NCI-H82 treated with DMSO at 0.1 percent for 48 hours (cell line): ENCODE results near the gene CRADD.
"Not testable (repeated sequence)": the region's sequence is repeated elsewhere in the genome, so short reads cannot be mapped to it uniquely, and the experiment has no call there.

Experiments
- DNase-seq: peaks from one replicate; lab custom pipeline; 2025; ENCODE audit not compliant: unreplicated experiment; lab: John Stamatoyannopoulos, UW

CRADD gene

DNA sequence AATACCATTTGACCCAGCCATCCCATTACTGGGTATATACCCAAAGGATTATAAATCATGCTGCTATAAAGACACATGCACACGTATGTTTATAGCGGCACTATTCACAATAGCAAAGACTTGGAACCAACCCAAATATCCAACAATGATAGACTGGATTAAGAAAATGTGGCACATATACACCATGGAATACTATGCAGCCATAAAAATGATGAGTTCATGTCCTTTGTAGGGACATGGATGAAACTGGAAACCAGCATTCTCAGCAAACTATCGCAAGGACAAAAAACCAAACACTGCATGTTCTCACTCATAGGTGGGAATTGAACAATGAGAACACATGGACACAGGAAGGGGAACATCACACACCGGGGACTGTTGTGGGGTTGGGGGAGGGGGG, 104.8 kb downstream of the CRADD start:
- not testable (repeated sequence) for DNase-seq

GRCh38 chr12:93782853-93783252, 105.7 kb downstream of the CRADD start:
- no peak for DNase-seq

DNA sequence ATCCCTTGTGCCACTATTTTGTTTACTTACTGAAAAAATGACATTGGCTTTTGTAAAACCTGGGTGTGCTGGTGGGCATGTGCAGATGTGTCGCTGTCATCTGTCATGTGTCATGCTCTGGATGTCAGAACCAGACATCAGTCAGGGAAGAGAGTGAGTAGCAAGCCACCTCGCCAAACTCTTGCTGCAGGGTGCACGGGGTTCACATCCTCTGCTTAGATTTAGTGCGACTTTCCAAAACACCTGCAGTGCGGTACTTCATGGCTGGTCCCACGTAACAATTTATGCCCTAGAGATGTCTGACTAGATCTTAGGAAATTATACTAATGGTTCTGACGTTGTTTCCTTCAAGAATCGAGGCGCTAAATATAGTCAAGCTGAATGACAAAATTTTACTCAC, 106.7 kb downstream of the CRADD start:
- DNase-seq, result no peak

GRCh38 chr12:93784339-93785086, 107.3 kb downstream of the CRADD start:
- peak; percentile 17 for DNase-seq

DNA sequence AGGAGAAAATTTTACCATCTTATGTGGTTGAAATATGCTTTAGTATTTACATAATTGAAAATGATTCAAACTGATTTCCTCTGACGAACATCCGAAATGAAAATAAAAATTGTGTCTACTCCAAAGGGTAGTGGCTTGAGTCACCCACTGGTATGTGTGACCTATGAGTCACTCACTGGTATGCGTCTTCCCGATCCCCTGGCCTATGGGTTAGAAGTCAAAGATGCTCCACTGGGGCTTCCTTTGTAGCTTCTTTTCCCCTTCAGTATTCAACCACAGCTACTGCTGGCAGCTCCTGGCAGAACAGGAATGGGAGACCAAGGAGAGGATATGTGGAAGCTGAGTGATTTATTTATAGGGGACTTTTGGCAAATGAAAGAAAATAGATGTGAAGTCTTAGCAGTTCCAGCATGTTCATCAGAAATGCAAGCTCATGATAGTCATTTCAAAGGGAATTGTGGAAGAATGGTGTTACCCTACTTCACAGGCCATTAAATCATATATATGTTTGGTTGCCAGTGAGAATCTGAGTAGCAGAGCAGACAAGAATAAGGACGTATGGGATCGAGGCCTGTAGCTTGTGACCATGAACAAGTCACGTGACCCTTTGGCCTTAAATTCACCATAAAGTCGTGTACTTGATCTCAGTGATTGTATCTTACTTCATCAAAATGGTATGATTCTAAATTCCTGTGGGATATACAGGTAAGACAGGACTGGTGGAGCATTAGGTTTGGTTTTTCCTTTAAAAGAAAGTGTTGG, 108.3 kb downstream of the CRADD start:
- DNase-seq, result no peak

DNA sequence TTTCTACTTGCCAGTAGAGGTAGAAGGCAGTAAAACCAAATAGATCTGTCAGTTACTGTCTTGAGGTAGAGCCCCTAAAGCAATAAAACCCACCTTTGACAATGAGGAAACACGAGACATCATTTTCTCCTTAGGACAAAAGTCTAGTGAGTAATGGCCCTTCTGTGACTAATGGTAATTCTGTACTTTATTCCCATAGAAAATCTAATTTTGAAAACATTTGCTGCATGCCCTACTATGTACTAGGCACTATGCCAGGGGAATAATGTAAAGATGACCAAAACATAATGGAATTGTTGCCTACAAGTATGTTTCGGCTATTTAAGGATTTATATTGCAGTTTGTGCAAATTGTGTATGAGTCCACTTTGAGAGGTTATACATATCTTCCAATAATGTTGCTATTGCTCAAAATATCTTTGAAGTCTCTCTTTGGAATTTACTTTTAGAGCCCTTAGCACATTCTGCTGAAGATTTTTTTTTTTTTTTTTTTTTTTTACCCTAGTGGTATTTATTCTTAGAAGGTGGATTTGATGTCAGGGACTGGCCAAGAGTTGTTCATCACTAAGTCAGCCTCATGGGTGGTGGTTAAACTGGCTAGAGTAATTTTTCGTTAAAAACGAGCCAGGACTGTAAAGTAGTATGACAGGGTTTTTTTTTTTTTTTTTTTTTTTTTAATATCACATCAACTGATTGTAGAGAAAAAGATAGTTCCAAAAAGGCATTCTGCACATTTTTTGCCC, 109.7 kb downstream of the CRADD start:
- DNase-seq, result no peak

GRCh38 chr12:93788853-93789252, 111.7 kb downstream of the CRADD start:
- DNase-seq, result no peak

DNA sequence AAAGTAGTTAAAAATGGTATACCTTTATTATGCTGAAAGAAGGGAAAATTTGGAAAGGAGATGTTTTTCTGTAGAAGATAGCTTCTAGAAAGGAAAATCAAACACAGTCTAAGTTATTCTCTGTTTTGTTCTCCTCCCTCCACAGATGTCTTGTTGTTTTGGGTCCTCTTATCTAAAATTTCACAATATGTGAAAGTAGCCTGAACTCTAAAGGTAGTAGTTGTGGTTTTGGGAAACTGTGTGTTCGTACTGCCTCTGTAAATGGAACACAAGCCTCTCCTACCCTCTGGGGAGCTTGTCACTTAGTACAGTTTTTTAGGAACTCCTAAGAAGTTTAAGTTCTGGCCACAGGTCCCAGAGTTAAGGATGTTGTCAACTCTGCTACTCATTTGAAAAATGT, 112.6 kb downstream of the CRADD start:
- no peak for DNase-seq

DNA sequence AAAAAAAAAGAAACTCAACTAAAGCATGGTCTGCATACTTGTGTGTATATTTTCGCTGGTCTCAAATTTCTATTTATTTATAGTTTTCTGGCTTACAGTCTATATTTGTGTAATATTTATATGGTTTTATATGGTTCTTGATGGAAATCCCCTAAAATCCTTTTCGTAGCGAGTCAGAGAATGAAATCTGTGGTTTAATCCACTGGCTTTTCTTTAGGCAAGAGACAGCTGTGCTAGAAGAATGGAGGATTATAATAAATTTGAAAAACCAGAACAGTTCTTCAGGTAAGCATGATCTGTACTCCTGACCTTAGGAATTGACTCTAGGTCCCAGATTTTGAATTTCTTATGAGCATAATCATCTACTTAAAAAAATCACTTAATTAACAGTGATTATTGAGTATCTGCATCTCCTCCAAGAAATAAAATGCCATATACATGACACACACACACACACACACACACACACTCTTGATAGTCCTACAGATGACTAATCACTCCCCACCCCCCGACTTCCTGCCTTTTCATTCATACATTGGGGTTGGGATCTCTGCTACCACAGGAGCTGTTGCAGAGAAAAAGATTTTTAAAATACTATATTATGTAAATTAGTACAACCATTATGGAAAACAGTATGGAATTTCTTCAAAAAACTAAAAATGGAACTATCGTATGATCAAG, 113.4 kb downstream of the CRADD start:
- no peak for DNase-seq

DNA sequence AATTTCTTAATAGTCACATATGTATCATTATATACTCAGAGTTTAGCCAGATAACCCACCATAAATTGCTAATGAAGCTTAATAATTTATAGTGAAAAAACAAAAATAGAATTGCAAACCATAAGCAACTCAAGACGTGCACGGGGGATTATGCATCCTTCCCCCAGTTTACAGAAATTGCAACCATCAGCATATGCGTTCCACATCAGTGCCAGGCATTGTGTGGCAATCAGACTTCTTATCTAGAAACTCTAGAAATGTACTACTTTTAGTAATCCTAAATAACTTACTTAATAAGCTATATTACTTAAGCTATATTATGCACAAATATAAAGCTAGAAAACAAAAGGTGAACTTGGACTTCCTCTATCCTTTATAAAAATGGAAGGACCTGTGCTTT, 115.8 kb downstream of the CRADD start:
- no peak for DNase-seq

DNA sequence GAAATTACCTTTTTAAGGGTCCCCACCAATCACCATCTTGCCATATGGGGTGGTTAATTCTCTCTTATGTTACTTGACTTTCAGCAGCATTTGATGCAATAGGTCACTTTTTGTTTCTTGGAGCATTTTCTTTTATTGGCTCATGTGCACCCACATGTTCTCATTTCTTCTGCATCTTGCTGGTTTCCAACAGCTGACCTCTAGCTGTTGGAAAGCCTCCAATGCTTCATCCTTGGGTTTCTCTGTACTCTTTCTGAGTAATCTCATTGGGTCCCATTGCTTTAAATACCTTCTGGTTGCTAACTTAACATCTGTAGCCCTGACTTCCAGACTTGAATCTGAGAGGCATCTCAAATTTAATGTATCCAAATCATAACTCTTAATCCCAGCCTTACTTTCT, 116.8 kb downstream of the CRADD start:
- no peak for DNase-seq

GRCh38 chr12:93794738-93795137, 117.6 kb downstream of the CRADD start:
- DNase-seq, result no peak

DNA sequence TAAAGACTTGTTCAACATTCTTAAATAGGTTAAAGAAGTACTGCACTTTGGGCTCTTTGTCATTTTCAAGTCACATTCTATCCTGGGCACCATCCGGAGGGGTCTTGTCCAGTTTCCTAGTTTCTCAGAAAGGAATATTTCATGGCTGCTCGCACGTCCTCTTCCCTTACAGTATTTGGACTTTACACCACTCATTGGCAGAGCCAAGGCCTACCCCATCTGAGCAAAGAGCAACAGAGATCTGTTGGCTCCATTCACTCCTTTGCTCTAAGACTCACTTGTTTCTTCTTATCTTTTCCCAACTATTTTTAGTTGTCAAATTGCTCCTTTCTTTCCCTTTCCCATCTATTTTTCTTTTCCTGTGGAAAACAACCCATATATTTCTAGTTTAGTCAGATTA, 118.2 kb downstream of the CRADD start:
- no peak for DNase-seq

GRCh38 chr12:93796729-93797128, 119.6 kb downstream of the CRADD start:
- DNase-seq, result no peak

DNA sequence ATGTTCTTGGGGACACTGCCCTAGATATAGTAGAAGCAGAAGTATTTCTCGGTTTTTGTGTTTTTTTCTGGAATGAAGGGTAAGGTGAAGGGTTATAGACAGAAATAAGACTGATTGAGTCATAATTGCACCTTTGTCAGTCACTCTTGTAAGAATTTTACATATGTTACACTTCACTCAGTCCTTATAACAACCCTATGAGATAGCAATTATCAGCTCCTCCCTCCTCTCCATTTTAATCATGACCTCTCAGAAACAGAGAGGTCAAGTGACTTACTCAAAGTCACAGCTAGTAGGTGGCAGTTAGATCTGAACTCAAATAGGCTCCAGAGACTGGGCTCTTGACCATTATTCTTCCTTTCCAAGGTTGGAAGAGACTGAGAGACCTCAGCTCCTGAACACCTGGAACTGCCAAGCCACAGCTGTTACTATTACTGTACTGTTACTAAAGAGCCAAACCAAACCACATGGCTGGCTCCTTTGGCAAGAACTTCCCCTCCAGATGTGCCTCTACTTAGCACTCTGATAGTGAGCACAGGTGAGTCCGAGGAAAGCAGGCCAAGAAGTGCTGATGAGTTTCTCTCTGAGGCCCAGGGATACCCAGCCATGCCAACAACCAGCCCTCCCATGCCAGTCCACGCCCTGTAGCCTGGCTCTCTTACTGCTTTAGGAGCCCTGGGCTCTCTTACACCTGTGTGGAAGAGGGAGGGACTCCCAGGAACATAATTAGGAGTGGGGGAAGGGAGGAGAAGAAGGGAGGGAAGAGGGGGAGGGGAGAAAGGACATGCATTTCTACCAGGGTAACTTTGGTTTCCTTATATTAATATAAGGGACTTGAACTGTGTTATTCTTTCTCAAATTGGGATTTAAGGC, 121.3 kb downstream of the CRADD start:
- no peak for DNase-seq

GRCh38 chr12:93801666-93802065, 124.5 kb downstream of the CRADD start:
- DNase-seq, result not testable (repeated sequence)

DNA sequence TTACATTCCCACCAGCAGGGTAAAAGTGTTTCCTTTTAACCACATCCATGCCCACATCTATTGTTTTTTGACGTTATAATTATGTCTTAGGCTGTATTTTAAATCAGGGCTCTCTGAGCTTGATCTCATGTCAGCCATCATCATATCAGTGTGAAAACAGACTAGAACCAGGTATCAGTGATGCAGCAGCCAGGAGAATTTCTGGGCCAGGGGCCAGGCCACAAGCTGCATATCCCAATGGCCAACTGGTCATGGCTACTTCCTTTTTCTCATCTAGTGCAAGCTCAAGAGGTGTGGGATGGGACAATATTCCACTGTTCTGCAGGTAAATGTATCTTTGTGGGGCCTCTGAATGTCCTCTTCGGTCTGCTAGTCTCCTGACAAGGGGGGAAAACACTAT, 125.1 kb downstream of the CRADD start:
- DNase-seq, result no peak

DNA sequence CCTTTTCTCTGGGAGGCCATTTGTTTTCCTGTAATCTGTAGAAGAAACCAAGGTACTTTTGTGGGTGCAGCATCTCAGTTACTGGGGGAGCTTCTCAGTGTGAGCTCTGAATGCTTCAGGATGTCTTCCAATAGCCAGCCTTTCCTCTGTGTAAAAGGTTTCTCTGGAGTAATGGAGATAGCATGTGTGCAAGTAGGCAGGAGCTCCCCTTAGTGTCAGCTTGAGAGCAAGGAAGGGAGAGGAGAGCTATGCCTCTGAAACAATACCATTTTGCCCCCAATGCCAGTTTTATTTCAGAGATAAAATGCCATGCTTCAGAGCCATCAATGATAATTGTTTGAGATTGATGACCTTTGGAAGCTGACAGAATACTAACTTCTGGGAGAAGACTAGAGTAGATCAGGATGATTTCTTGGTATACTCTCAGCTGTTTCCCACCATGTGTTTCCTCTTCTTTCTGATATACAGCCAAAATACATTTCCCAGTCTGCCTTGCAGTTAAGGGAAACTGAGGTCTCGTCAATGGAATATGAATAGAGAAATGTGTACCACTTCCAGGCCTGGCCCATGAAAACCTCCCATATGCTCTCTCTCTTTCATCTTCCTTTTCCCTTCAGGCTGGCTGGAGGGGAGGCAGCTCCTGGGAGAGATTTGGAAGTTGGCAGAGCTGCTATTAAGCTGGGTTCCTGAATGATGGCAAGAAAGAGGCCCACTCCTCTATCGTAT, 125.7 kb downstream of the CRADD start:
- no peak for DNase-seq

DNA sequence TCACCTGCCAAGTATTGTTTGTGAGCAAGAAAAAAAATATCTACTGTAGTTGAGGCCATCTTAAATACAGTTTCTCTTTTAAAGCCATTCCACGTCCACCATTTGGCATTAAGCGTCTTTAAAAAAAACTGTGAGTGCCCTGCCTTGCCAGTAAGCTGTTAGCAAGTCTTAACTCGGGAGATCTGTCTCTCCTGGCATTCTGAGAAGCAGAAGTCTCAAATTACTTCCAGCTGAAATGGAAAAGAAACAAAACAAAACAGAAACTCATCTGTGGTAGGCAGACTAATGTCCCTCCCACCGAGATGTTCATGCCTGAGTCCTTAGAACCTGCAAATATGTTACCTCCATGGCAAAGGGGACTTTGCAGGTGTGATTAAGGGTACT, 126.2 kb downstream of the CRADD start:
- DNase-seq, result no peak
